ENCODE data around the gene KDM3B.
"Not testable (repeated sequence)": the region's sequence is repeated elsewhere in the genome, so short reads cannot be mapped to it uniquely, and the experiment has no call there.

KDM3B gene

DNA sequence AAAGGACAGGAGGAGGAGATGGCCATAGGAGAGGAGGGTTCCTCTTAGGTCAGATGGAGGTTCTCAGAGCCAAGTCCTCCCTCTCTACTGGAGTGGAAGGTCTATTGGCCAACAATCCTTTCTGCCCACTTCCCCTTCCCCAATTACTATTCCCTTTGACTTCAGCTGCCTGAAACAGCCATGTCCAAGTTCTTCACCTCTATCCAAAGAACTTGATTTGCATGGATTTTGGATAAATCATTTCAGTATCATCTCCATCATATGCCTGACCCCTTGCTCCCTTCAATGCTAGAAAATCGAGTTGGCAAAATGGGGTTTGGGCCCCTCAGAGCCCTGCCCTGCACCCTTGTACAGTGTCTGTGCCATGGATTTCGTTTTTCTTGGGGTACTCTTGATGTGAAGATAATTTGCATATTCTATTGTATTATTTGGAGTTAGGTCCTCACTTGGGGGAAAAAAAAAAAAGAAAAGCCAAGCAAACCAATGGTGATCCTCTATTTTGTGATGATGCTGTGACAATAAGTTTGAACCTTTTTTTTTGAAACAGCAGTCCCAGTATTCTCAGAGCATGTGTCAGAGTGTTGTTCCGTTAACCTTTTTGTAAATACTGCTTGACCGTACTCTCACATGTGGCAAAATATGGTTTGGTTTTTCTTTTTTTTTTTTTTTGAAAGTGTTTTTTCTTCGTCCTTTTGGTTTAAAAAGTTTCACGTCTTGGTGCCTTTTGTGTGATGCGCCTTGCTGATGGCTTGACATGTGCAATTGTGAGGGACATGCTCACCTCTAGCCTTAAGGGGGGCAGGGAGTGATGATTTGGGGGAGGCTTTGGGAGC, 115.9 kb downstream of the KDM3B start:
- in situ Hi-C loops (cut with HindIII; ENCODE audit: low pct_unique_long_range_greater_than_20kb, low sequenced_read_pairs) = no loop called here
- no peak for DNase-seq (ENCODE audit: low read depth in 1 of 2, low spot score in 1 of 2)
- TF ChIP-seq JUND (IDR thresholded peaks at IDR 0.05; ENCODE audit: low read depth) = no peak

DNA sequence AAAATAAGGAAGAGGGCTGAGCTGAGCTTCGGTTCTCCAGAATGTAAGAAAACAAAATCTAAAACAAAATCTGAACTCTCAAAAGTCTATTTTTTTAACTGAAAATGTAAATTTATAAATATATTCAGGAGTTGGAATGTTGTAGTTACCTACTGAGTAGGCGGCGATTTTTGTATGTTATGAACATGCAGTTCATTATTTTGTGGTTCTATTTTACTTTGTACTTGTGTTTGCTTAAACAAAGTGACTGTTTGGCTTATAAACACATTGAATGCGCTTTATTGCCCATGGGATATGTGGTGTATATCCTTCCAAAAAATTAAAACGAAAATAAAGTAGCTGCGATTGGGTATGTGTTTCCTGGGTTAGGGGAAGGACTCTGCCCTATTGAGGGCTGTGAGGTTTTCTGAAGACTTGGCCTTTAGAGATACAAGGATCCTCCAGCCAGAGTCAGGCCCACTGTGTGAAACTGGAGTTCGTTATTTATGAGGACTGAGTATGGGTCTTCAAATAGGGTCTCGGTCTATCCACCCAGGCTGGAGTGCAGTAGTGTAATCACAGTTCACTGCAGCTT, 116.6 kb downstream of the KDM3B start:
- DNase-seq (ENCODE audit: low read depth in 1 of 2, low spot score in 1 of 2) = no peak
- in situ Hi-C loops (cut with HindIII; ENCODE audit: low pct_unique_long_range_greater_than_20kb, low sequenced_read_pairs) = no loop called here
- TF ChIP-seq JUND (IDR thresholded peaks at IDR 0.05; ENCODE audit: low read depth) = no peak

DNA sequence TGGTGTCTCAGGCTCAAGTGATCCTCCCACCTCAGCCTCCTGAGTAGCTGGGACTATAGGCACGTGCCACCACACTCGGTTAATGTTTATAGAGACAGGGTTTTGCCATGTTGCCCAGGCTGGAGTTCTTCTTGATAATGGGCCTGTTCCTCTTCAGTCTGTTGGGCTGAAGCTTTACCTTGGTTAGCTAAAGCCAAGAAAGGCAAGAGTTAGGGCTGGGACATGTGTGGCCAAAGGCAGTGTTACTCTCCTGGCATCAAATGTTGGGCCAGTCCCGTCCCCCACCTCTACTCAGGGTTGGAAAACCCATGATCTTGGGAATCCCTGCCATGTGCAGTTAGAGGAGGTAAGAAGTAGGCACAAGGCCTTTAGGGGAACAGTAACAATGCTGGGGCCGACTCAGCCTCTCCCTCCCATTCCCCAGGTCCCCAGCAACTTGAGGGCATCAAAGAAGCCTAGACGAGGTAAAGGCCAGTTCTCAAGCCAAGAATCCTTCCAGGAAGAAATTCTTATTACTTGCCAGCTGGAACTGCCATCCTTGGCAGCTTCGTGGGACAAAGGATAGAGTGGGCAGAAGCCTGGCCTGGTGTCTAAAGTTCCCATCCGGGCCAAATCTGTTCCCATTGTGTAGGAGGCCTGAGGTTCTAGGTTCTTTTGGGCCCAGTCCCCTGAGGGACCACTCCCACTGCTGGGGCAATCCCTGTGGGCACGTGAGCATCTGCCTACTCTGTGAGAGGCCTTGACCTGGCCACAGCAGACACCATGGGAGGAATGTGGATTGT, 117.2 kb downstream of the KDM3B start:
- no peak for DNase-seq (ENCODE audit: low read depth in 1 of 2, low spot score in 1 of 2)
- TF ChIP-seq JUND (IDR thresholded peaks at IDR 0.05; ENCODE audit: low read depth) = no peak
- in situ Hi-C loops (cut with HindIII; ENCODE audit: low pct_unique_long_range_greater_than_20kb, low sequenced_read_pairs) = no loop called here

DNA sequence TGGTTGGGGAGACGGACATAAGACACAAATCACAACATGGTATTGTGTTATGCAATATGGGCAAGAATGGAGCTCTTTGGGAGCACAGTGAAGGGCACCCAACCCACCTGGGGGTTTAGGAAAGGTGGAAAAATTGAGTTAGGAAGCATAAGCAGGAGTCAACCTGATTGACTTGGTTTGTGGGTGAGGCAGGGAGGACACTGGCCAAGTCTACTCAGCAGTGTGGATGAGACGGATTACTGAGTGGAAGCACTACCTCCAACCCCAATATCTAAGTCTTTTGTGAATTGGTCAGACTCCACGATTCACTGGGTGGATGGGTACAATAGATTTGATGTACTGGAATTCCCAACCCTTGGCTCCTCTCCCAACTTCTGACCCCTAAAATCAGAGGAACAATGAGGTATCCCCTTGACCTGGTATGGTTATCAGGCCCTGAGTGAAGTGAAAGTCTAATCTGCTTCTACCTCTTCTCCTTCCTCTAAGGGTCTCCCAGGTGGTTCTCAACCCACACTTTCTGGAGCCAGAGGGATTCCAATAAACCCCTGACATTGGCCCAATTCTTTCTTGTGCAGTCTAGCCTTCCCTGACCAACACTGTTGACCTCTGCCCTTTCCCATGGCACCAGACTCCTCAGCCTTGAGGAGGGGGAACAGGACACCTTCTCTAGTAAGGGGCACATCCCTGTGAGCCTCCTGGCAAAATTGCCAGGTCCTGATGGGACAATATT, 118.0 kb downstream of the KDM3B start:
- DNase-seq (ENCODE audit: low read depth in 1 of 2, low spot score in 1 of 2) = no peak
- in situ Hi-C loops (cut with HindIII; ENCODE audit: low pct_unique_long_range_greater_than_20kb, low sequenced_read_pairs) = no loop called here
- no peak for TF ChIP-seq JUND (IDR thresholded peaks at IDR 0.05; ENCODE audit: low read depth)

DNA sequence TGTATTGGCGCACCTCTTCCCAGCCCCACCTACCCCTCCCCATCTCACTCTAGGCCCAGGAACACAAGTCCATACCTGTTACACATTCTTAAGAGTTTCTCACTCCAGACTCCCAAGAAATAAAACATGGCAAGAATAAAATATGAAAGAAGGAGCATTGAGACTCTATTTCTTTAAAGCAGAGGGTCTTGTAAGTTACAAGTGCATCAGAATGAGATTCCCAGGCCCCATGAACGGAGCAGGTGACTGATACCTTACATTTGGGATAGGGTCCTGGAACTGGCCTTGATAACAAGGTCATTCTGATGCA, 118.5 kb downstream of the KDM3B start:
- in situ Hi-C loops (cut with HindIII; ENCODE audit: low pct_unique_long_range_greater_than_20kb, low sequenced_read_pairs) = no loop called here
- DNase-seq (ENCODE audit: low read depth in 1 of 2, low spot score in 1 of 2) = no peak
- no peak for TF ChIP-seq JUND (IDR thresholded peaks at IDR 0.05; ENCODE audit: low read depth)

DNA sequence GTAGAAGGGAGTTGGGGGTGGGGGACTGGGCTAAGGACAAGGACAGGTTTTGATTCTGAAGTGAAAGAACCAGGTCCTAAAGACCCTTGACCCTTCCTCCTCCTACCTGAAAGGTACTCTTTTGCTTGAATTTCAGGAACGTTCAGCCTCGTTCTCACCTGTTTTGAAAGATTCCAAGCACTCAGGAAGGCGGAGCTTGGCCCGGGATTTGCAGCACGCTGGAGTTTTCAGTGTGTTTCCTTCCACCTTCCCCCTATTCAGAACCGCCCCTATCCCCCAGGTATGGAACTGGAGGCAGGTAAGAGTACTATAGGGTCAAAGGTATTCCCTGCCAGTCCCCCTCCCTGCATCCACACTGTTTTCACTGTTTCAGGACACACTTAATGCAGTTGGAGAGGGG, 119.9 kb downstream of the KDM3B start:
- DNase-seq (ENCODE audit: low read depth in 1 of 2, low spot score in 1 of 2) = no peak
- no peak for TF ChIP-seq JUND (IDR thresholded peaks at IDR 0.05; ENCODE audit: low read depth)
- in situ Hi-C loops (cut with HindIII; ENCODE audit: low pct_unique_long_range_greater_than_20kb, low sequenced_read_pairs) = no loop called here

DNA sequence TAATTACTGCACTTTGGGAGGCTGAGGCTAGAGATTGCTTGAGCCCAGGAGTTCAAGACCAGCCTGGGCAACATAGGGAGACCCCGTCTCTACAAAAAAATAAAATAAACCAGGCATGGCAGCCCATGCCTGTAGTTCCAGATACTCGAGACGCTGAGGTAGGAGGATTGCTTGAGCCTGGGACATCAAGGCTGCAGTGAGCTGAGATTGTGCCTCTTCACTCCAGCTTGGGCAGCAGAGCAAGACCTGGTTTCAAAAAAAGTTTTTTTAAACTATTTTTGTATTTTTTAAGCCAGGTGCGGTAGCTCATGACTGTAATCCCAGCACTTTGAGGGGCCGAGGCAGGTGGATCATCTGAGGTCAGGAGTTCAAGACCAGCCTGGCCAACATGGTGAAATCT, 120.7 kb downstream of the KDM3B start:
- in situ Hi-C loops (cut with HindIII; ENCODE audit: low pct_unique_long_range_greater_than_20kb, low sequenced_read_pairs); DNase-seq (ENCODE audit: low read depth in 1 of 2, low spot score in 1 of 2): not testable (repeated sequence)

DNA sequence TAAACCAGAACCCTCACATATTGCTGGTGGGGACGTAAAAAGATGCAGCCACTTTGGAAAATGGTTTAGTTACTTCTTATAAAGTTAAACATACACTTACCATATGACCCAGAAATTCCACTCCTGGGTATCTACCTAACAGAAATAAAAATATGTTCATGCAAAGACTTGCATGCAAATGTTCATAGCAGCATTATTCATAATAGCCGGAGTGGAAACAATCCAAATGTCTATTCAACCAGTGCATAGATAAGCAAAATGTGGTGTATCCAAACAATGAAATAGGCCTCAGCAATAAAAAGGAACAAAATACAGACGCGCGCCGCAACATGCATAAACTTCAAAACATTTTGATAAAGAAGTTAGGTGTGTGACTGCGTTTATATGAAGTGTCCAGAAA, 124.4 kb downstream of the KDM3B start:
- in situ Hi-C loops (cut with HindIII; ENCODE audit: low pct_unique_long_range_greater_than_20kb, low sequenced_read_pairs) = no loop called here
- no peak for TF ChIP-seq JUND (IDR thresholded peaks at IDR 0.05; ENCODE audit: low read depth)
- DNase-seq (ENCODE audit: low read depth in 1 of 2, low spot score in 1 of 2) = no peak

DNA sequence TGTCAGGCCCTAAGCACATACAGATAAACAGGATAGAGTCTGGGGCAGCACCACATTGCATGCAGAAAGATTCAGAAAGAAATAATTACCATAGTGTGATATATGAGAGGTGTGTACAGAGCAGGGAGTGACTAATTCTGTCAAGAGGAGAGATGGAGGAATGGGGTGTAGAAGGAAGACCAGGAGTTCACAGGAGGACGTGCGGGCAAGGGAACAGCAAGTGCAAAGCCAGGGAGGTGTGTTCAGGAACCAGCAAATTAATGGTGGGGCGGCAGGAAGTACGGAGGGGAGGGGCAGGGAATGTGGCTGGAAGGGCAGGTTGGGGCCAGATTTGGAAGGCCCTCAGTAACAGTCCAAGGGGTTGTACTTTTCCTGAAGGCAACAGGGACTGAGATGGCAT, 130.2 kb downstream of the KDM3B start:
- in situ Hi-C loops (cut with HindIII; ENCODE audit: low pct_unique_long_range_greater_than_20kb, low sequenced_read_pairs) = no loop called here
- TF ChIP-seq JUND (IDR thresholded peaks at IDR 0.05; ENCODE audit: low read depth) = no peak
- no peak for DNase-seq (ENCODE audit: low read depth in 1 of 2, low spot score in 1 of 2)

Measured in T47D (cell line).